ENCODE data around the gene SLC5A6.

DNA sequence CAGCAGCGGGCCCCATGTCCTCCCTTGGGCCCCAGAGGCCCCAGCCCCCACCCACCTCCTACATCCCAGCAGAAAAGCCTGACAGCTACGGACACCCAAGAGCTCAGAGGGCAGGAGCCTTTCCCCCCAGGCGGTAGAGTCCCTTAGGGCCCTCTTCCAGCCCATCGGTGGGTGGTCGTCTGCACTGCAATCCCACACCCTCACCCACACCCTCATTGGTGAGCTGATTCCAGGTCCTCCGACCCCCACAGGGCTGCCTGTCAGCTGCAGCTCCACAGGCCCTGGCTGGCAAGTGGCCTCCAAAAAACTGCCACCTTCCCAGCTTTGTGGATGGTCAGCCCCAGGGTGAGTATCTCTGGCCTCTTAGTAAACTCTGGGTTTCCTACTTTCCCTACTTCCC lies 52.8 kb downstream of the SLC5A6 start:
- TF ChIP-seq POLR2A (IDR thresholded peaks at IDR 0.05) (no peak), CTCF (IDR thresholded peaks at IDR 0.05) (no peak)

Measured in body of pancreas (tissue), 4 donors.